Loucy (cell line): ENCODE results near the gene PASD1.

Experiments used
- H2AFZ ChIP-seq: fragments of 200-600 bp; sonication (generic); 2 replicates; pipeline ENCODE4 v1.6.0; 2016; ENCODE audit warnings: antibody characterized with exemption, mild to moderate bottlenecking, low read length, moderate library complexity
- H3F3A ChIP-seq: fragments of 200-600 bp; 2 replicates; pipeline ENCODE4 v1.6.0; 2016; ENCODE audit warnings: antibody characterized with exemption, low read depth, mild to moderate bottlenecking
- H3K27me3 ChIP-seq: fragments of 200-600 bp; sonication (generic); 2 replicates; pipeline ENCODE4 v1.6.1; 2014; ENCODE audit warnings: low read length, mild to moderate bottlenecking; ENCODE audit not compliant: insufficient read depth, poor library complexity, severe bottlenecking
- H3K36me3 ChIP-seq: fragments of 200-600 bp; sonication (generic); 2 replicates; pipeline ENCODE4 v1.6.1; 2016; ENCODE audit warnings: low read length; ENCODE audit not compliant: insufficient read depth
- H3K4me1 ChIP-seq: fragments of 200-600 bp; sonication (generic); 2 replicates; pipeline ENCODE4 v1.5.1; 2014; ENCODE audit warnings: low read length, mild to moderate bottlenecking; ENCODE audit not compliant: insufficient read depth, poor library complexity, severe bottlenecking
- H3K4me2 ChIP-seq: fragments of 200-600 bp; sonication (generic); 2 replicates; pipeline ENCODE4 v1.6.0; 2014; ENCODE audit warnings: antibody characterized with exemption, low read length, low read depth, mild to moderate bottlenecking; ENCODE audit not compliant: poor library complexity, severe bottlenecking
- H3K4me3 ChIP-seq: fragments of 200-600 bp; sonication (generic); 2 replicates; pipeline ENCODE4 v1.5.1; 2014; ENCODE audit warnings: low read length, mild to moderate bottlenecking, mixed read lengths; ENCODE audit not compliant: poor library complexity, severe bottlenecking
- H3K79me2 ChIP-seq: fragments of 200-600 bp; sonication (generic); 2 replicates; pipeline ENCODE4 v1.6.1; 2014; ENCODE audit warnings: low read length; ENCODE audit not compliant: insufficient read depth
- H3K9ac ChIP-seq: fragments of 200-600 bp; sonication (generic); 2 replicates; pipeline ENCODE4 v1.6.0; 2014; ENCODE audit warnings: mild to moderate bottlenecking, low read depth, low read length, moderate library complexity; ENCODE audit not compliant: poor library complexity, severe bottlenecking
- H3K9me2 ChIP-seq: fragments of 200-600 bp; sonication (generic); replicated peaks from 2 replicates; pipeline ENCODE4 v1.6.1; 2016; ENCODE audit warnings: low read depth, low read length, mixed read lengths
- H3K9me3 ChIP-seq: fragments of 200-600 bp; sonication (generic); 2 replicates; pipeline ENCODE4 v1.6.1; 2014; ENCODE audit warnings: mild to moderate bottlenecking, antibody characterized with exemption, low read length, low read depth; ENCODE audit not compliant: insufficient read depth
- H4K20me1 ChIP-seq: fragments of 200-600 bp; sonication (generic); 2 replicates; pipeline ENCODE4 v1.6.0; 2014; ENCODE audit warnings: antibody characterized with exemption, low read length, mild to moderate bottlenecking; ENCODE audit not compliant: insufficient read depth, poor library complexity, severe bottlenecking
- CTCF ChIP-seq: fragments of 200-600 bp; sonication (generic); conservative IDR thresholded peaks from 2 replicates; pipeline ENCODE4 v1.5.1; 2014; ENCODE audit warnings: mild to moderate bottlenecking, antibody characterized with exemption, low read length
- EZH2phosphoT487 ChIP-seq: fragments of 200-600 bp; IDR thresholded peaks from 2 replicates; pipeline ENCODE4 v1.6.1; 2018; ENCODE audit warnings: antibody characterized with exemption, mild to moderate bottlenecking, moderate library complexity, borderline replicate concordance

PASD1 gene

DNA sequence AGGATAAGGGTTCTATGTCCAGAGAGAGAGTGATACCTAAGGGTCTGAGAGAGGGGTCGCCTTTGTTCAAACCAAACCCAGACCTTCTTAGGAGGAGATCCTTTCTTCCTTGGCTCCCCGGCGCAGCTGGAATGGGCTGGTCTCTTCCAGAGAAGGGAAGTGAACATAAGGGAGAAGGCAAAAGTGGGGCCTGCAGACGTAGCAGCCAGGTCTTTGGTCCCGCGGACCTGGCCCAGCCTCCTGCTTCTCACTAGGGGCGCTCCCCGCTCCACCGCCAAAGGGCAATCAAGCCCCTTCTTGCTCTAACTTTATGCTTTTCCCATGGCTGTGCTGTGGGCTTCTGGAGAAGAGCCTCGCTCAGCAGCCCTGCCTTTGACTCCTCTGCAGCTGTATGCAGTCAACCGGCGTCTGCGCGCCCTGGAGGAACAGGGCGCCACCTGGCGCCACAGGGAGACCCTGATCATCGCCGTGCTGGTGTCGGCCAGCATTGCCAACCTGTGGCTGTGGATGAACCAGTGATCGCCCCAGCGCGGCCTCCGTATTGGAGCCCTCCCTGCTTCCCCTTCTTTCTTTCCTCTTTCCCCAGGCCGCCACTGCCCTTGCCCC lies 158.9 kb downstream of the PASD1 start:
- H3K36me3 ChIP-seq = no peaks in the 10 kb centered on the region
- H2AFZ ChIP-seq = no peak overlapping the region
- H3K4me3 ChIP-seq = no peak overlapping the region
- no peaks in the 10 kb centered on the region for H3K9me2 ChIP-seq
- no peaks in the 10 kb centered on the region for H3K79me2 ChIP-seq
- no peaks in the 10 kb centered on the region for H3K27me3 ChIP-seq
- H3K4me1 ChIP-seq = no peaks in the 10 kb centered on the region
- no peaks in the 10 kb centered on the region for H3F3A ChIP-seq
- no peaks in the 10 kb centered on the region for H4K20me1 ChIP-seq
- TF ChIP-seq EZH2phosphoT487 (no peak), CTCF (no peak)
- no peak overlapping the region for H3K9ac ChIP-seq
- no peaks in the 10 kb centered on the region for H3K9me3 ChIP-seq
- H3K4me2 ChIP-seq = no peak overlapping the region

- no peaks in the 10 kb centered on the region for H3F3A ChIP-seq
- no peaks in the 10 kb centered on the region for H4K20me1 ChIP-seq
- no peaks in the 10 kb centered on the region for H3K36me3 ChIP-seq
- no peaks in the 10 kb centered on the region for H3K9me2 ChIP-seq
- no peak overlapping the region for H2AFZ ChIP-seq
- no peaks in the 10 kb centered on the region for H3K9me3 ChIP-seq
- H3K4me3 ChIP-seq = no peak overlapping the region
- H3K9ac ChIP-seq = no peak overlapping the region
- H3K4me2 ChIP-seq = no peak overlapping the region
- H3K79me2 ChIP-seq = no peaks in the 10 kb centered on the region
- TF ChIP-seq CTCF (no peak), EZH2phosphoT487 (no peak)
- no peaks in the 10 kb centered on the region for H3K4me1 ChIP-seq
- H3K27me3 ChIP-seq = no peaks in the 10 kb centered on the region
Observed at GRCh38 chrX:151723156-151723760, 159.8 kb downstream of the PASD1 start.

DNA sequence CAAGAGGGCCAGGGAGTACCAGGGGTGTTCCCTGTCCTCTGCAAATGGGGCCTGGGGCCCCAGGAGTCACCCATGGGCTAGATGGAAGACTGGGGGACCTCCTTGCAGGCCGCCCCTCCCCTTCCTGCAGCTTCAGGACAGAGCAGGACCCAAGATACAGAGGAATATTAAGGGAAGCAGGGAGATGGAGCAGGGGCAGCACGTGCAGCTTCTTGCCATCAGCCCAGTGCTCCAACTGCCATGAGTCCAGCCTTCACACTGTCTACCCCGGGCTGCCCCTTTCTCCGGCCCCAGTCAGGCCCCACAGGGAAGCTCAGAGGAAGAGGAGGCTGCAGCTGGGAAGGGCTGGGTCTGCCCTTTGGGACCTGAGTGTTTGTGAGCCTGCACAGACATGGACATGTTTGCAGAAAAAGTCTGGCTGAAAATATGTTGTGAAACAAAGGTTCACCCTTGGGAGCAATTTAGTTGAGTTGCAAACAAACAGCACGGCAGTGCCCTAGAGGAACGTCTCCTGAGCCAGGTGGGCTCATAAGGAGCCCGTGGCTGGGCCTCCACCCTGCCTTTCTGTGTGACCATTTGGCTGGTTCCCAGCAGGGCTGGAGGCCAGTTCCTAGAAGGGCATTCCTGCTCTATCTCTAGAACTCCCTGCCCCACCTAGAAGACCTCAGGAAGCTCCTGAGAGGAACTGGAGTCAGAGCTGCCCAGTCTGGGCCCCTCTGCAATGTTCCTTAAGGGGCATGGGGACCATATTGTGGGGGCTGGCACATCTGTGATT lies 161.3 kb downstream of the PASD1 start:
- Histone ChIP-seq H3K9me3 (no peaks in the 10 kb centered on the region), H3K4me1 (no peaks in the 10 kb centered on the region), H3K4me3 (no peak overlapping the region), H3K4me2 (no peak overlapping the region), H2AFZ (no peak overlapping the region), H3K79me2 (no peaks in the 10 kb centered on the region), H3K9ac (no peak overlapping the region), H4K20me1 (no peaks in the 10 kb centered on the region), H3K27me3 (no peaks in the 10 kb centered on the region), H3K9me2 (no peaks in the 10 kb centered on the region), H3F3A (no peaks in the 10 kb centered on the region), H3K36me3 (no peaks in the 10 kb centered on the region)
- no peak for TF ChIP-seq CTCF
- no peak for TF ChIP-seq EZH2phosphoT487
